IPS DF 19.7 (cell line): ENCODE results near the gene SMARCD3.

Experiments used
- DNase-seq: peaks from one replicate; pipeline ENCODE4 v3.0.0-alpha.2; 2013; ENCODE audit warnings: low read depth, low spot score

The SMARCD3 gene

DNA sequence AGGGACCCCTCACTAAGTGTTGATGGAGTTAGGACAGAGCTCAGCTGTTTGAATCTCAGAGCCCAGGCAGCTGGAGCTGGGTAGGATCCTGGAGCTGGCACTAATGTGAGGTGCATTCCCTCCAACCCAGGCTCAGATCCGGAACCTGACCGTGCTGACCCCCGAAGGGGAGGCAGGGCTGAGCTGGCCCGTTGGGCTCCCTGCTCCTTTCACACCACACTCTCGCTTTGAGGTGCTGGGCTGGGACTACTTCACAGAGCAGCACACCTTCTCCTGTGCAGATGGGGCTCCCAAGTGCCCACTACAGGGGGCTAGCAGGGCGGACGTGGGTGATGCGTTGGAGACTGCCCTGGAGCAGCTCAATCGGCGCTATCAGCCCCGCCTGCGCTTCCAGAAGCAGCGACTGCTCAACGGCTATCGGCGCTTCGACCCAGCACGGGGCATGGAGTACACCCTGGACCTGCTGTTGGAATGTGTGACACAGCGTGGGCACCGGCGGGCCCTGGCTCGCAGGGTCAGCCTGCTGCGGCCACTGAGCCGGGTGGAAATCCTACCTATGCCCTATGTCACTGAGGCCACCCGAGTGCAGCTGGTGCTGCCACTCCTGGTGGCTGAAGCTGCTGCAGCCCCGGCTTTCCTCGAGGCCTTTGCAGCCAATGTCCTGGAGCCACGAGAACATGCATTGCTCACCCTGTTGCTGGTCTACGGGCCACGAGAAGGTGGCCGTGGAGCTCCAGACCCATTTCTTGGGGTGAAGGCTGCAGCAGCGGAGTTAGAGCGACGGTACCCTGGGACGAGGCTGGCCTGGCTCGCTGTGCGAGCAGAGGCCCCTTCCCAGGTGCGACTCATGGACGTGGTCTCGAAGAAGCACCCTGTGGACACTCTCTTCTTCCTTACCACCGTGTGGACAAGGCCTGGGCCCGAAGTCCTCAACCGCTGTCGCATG lies 11.0 kb downstream of the SMARCD3 start:
- DNase-seq, result no peak

DNA sequence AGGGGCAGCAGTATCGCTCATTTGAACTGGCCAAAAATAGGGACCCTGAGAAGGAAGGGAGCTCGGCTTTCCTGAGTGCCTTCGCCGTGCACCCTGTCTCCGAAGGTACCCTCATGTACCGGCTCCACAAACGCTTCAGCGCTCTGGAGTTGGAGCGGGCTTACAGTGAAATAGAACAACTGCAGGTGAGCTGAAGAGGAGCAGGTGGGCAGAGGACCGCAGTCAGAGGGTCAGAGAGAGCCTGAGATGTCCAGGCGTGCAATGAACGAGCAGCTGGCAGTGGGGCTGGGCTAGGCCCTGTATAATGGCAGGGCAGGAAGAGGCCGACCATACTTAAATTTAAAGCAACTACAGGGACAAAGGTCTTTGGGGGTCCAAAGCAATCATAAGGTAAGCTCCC lies 12.1 kb downstream of the SMARCD3 start:
- DNase-seq, result no peak

DNA sequence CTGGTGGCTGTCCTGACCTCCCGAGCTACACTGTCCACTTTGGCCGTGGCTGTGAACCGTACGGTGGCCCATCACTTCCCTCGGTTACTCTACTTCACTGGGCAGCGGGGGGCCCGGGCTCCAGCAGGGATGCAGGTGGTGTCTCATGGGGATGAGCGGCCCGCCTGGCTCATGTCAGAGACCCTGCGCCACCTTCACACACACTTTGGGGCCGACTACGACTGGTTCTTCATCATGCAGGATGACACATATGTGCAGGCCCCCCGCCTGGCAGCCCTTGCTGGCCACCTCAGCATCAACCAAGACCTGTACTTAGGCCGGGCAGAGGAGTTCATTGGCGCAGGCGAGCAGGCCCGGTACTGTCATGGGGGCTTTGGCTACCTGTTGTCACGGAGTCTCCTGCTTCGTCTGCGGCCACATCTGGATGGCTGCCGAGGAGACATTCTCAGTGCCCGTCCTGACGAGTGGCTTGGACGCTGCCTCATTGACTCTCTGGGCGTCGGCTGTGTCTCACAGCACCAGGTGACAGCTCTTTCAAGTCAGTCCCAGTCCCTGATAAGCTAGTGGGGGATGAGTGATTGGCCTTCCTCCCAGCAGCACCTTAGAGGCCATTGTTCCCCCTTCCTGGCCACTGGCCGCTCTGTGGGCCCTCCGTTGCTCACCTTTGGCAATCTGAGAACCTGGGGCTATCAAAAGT lies 13.3 kb downstream of the SMARCD3 start:
- no peak for DNase-seq

DNA sequence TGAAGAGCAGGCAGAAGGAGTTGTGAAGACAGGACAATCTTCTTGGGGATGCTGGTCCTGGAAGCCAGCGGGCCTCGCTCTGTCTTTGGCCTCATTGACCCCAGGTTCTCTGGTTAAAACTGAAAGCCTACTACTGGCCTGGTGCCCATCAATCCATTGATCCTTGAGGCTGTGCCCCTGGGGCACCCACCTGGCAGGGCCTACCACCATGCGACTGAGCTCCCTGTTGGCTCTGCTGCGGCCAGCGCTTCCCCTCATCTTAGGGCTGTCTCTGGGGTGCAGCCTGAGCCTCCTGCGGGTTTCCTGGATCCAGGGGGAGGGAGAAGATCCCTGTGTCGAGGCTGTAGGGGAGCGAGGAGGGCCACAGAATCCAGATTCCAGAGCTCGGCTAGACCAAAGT lies 14.7 kb downstream of the SMARCD3 start:
- no peak for DNase-seq

DNA sequence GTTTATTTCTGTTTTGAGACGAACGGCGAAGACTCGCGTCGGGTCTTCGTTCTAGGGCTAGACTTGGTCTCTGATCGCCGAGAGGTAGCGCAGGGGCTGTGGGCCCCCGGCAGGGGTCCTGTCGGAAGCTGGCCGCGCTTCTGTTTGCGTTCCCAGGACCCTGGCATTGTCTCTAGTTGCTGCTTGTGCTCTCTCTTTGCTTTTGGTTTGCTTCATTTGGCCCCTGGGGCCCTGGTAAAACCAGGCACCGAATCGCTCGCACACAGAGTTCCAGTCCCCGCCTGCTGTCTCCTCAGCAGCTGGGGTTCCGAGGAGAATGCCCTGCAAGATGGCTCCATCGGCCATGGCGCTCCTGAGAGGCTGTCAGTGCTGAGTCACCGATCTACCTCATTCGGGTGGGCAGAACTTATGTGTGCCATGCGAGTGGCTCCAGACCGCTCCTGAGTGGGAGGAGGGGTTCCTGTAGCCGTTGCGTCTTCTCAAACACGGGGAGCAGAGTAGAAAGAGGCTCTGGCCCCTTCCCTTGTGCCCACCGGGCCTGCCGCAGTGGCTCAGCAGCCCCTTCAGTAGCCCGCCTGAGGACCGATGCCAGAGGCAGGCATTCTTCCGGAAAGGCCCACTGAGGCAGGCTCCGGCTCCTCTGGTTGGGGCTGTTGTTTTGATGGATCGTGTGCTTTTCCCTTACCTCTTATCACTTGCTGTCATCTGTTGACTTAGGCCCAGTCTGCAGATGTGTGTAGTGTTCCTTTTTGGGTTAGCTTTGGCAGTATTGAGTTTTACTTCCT lies 15.4 kb downstream of the SMARCD3 start:
- no peak for DNase-seq

DNA sequence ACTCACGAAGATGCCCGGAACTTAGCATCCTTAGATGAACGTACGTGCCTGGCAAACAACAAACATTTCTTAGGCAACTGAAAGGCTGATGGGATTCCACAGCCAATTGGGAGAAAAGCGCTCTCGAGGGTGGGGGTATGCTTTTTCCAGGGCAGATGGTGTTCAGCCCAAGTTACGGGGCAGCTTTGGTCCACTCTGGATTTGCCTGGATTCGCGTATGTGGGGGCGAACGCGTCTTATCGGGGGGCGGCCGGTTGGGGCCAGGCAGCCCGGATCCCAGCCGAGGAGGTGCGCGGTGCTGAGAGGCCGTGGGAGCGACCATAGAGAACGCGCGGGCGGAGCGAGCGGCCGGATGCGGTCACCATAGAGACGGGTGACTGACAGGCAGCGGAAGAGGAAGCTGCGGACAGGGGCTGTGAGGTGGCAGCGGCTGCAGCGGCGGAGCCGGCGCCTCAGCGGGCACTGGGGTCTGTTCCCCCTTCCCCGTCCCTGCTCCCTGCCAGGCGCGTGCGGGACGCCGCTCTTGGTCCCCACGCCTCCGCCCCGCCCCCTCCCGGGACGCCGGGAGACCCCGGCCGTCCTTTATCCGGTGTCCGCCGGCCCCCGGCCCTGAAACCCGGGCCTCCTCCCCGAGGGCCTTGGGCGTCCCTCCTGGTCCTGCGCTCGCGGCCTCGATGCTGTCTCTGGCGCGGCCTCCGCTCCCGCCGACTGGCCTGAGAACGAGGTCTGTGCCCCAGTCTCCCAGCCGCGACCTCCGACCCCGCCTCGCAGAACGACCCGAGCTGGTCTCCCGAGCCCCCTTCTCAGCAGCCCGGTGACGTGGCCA lies 16.2 kb downstream of the SMARCD3 start, which contains the start of gene CHPF2:
Gene CHPF2, plus strand, starts transcription at position 393 of the 826 bp plus-strand sequence. CDS start 1,529 bp downstream, outside the sequence.
- no peak for DNase-seq

DNA sequence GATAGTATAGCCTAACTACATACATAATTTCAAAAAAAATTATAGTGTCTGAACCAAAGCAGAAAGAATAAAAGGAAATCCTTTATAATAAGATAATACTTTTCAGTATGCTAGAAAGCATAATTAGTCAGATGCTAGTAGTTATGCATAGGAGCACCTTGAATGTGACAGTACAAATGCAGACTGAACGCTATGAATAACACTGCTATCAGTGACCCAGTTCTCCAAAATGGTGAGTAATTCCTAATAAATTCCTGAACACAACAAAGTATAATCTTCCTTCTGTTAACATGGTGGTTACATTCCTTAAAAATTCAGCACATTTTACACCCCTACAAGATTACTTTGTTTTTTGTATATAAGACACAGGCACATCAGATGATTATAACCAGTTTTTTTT lies 17.4 kb downstream of the SMARCD3 start:
- DNase-seq, result no peak

DNA sequence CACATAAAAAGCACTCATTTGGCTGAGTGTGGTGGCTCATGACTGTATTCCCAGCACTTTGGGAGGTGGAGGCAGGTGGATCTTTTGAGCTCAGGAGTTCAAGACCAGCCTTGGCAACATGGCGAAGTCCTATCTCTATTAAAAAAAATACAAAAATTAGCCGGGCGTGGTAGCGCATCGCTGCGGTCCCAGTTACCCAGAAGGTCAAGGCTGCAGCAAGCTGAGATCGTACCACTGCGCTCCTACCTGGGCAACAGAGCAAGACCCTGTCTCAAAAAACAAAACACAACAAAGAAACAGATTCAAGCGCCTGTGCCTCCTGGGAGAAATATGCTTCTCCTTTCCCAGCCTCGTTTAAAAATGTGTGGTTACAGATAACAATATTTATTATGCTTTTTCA lies 19.2 kb downstream of the SMARCD3 start:
- no peak for DNase-seq

DNA sequence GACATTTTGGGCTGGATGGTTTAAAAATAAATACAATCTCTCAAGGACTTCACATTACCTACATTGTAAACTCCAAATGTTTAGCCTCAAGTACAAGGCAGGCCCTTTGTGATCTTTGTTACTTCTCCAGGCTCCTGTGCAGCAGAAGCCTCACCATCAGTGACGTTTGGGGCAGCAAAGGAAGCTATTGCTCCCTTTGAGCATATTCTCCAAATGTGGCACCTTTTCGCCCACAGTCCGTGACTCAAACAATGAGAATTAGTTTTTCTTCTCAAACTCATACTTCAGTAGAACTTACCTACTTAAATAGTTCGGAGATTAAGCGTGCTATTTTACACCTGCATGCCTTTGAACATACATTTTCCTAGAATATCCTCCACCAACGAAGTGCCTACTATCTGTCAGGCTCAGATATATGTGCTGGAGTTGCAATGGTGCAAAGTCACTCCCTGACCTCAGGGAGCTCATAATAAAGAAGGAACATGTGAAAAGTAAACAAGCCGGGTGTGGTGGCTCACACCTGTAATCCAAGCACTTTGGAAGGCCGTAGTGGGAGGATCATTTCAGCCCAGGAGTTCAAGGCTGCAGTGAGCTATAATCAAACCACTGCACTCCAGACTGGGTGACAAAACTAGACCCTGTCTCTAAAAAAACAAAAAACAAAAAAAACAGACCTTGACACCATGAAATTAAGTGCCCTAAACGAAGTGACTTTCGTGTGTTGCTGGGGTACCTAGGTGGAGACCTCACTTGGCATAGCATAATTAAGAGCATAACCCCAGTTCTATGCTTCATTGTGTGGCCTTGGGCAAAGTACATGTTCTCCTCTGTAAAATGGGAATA lies 20.2 kb downstream of the SMARCD3 start:
- DNase-seq, result no peak

DNA sequence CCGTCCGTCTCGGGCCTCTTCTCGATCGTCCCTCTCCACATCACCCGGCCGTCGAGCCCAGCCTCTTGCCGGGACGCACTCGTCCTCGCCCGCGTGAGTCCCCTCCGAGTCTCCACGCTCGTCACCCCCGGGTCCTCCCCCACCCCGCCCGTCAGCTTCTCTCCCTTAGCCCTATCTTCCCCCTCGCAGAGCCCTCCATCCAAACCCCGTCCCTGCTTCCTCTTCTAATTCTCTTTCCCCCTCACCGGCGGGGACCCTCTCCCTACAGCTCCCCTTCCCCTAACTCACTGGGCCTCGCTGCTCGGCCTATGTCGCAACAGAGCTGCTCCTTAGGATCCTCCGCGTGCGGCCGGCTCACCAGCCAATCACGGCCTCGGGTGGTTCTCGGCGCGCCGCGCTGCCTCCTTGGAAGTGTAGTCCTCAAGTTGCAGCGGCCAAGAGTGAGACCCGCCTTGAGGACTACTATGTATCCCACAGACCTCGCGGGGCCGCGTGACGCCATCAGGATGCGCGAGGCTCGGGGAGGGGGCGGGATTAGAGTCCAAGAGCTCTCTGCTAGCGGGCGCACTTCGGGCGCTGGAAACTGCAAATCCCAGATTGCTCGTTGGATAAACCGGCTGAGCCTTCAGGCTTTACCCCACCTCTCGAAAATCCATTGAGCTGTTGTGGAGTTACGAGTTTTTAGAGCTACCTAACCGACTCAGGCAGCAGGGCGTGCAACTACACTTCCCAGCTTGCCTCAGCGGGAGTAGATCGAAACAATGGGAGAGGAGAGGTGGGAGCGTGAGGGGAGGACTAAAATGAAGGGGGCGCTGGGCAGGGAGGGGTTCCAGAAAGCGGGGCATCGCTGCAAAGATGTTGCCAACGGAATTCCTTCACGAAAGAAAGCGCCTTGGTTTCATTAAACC lies 21.4 kb downstream of the SMARCD3 start, which contains the start of gene ABCF2:
Gene ABCF2, minus strand, starts transcription at position 331 of the 908 bp plus-strand sequence. CDS start 747 bp downstream, outside the sequence.
- peak; percentile 95 for DNase-seq

DNA sequence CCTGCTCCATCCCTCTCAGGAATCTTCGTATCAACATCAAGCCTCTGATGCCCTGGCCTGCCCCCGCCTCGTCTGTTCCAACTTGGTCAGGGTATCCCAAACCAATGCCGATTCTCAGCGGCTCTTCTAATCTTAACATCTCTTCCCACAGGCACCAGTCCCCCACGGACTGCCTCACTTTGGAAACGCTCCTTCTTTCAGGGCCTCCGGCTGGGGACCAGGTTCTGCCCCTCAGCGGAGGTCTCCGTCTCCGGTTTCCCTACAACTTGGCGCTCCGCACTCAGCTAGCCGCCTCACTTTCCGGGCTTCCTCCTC lies 22.0 kb downstream of the SMARCD3 start:
- DNase-seq, result no peak

DNA sequence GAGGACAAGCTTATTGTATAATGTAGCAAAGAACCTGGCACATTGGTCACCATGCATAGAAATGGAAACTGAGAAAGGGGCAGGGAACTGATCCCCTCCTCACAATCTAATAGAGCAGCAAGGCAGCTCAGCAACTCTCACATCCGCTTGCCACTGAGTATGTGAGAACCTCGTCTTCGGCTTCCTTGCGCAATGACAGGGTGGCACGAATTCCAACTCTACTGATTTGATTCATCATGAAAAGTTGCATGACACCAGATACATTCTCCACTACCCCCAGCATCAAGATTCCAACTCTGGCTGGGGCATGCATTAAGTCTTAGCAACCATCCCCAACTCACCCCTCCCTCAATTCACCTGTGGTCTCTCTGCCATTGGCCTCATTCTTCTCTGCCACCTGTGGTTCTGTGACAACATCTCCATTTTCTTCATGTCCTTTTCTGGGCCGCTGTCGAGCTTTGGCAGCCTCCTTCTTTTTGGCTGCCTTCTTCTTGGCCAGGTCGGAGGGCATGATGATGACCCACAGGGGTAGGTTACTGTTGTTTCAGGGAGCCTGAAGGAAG lies 22.5 kb downstream of the SMARCD3 start:
- DNase-seq, result no peak

DNA sequence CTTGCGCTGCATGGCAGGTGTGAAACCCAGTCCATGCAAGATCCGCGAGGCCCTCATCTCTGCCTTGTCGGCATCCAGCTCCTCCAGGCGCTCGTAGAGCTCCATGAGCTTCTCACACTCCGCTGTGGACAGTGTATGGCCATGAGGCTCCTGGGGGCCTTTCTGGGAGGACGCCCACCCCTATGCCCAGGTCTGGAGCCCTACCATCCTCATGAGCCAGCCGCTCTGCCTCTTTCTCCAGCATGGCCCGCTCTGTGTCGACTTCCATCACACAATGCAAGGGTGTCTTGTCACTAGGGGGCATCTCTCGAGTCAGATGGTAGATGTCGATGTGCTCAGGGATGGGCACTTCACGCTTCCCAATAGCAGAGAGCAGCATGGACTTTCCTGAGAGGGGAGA lies 24.8 kb downstream of the SMARCD3 start:
- no peak for DNase-seq

DNA sequence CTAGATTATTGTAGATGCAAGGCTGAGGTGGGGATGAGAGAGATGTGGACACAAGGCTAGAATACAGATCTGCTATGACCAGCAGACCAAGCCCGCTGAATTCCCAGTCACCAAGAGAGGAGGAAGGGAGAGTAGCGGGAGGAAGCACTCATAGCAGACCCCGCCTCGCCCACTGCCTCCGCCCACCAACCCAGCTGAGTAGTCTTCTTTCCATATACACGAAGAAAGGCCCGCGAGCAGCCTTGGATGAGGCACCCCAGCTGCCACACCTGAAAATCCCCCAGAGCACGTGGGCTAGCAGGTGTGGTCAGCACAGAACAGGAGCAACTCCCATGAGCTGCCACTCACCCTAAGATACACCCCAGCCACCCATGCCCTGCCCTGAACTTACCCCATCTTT lies 30.3 kb downstream of the SMARCD3 start:
- DNase-seq, result no peak

DNA sequence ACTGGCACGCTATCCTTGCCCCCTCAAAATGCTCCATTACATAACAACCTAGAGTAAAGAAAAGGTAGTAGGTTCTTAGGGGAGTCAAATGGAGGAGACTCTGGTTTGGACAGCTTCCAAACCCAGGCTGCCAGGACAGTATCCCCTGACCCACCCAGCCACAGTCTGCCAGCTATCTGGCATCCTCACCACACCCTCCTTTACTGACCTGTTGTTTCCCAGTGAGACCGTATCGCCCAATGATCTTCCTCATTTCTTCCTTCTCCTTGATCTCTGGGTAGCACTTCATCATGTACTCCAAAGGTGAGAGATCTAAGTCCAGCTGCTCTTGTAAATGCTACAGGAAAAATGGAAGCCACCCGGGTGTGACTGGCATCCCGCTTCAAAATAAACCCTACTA lies 33.1 kb downstream of the SMARCD3 start:
- DNase-seq, result no peak

DNA sequence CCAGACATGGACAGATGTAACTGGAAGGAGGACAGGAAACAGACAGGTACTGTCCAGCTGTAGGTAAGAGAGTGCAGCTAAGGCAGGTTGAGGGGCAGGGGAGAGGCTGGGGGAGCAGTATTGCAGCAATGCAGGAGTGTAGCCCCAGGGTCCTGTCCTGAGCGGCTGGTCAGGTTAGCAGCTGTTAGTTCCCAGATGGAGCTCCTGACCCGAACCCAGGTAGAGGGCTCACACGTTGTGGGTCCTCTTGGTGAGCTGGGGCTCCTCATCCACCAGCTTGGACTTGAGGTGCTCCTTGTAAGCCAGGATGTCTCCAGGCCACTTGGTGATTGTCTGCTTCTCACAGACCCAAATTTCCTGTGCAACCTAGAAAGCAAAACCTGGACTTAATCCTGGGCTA lies 34.7 kb downstream of the SMARCD3 start:
- DNase-seq, result no peak

DNA sequence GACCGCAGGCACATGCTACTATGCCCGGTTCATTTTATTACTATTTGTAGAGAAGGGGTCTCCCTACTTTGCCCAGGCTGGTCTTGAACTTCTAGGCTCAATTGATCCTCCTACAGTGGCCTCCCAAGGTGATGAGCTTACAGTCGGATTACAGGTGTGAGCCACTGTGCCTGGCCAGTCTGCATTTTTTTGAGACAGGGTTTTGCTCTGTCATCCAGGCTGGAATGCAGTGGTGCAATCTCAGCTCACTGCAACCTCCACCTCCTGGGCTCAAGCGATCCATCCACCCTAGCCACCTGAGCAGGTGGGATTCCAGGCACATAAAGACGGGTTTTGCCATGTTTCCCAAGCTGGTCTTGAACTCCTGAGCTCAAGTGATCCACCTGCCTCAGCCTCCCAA lies 35.9 kb downstream of the SMARCD3 start:
- no peak for DNase-seq

DNA sequence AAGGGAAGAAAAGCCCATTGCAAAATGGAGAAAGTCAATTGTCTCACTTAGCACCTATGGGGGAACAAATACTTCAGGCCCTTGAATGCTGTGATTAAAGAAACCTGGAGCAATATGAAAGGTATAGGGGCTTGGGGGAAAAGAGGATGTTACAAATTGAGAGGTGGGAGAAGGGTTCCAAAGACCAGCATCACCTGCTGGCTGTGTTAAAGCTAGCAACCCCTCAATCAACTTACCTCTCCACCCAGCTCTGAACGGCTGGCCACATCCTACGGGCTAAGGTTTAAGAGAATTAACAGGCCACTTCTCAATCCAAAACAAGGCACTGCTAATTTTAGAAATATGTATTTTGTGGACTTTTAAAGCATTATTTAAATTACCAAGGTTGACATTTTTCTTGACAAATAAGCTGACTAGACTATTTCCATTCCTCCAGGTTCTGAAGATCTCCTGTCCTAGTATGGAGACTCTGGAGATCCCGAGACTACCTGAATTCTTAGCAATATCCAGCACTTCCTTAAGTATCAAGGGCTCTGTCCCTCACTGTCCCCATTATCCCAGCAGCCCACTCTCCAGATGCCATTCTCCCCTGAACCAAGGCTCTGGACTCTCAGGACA lies 37.2 kb downstream of the SMARCD3 start:
- DNase-seq, result no peak
